HG03575 (cell line): ENCODE data around the gene TCP11.

ENCODE experiments used
- ATAC-seq: cut with Tn5 transposase; IDR thresholded peaks from one replicate; pipeline ENCODE4 v1.9.1; 2021; ENCODE audit not compliant: unreplicated experiment, insufficient number of reproducible peaks, low FRiP score; ENCODE audit errors: extremely low read depth

TCP11 gene

DNA sequence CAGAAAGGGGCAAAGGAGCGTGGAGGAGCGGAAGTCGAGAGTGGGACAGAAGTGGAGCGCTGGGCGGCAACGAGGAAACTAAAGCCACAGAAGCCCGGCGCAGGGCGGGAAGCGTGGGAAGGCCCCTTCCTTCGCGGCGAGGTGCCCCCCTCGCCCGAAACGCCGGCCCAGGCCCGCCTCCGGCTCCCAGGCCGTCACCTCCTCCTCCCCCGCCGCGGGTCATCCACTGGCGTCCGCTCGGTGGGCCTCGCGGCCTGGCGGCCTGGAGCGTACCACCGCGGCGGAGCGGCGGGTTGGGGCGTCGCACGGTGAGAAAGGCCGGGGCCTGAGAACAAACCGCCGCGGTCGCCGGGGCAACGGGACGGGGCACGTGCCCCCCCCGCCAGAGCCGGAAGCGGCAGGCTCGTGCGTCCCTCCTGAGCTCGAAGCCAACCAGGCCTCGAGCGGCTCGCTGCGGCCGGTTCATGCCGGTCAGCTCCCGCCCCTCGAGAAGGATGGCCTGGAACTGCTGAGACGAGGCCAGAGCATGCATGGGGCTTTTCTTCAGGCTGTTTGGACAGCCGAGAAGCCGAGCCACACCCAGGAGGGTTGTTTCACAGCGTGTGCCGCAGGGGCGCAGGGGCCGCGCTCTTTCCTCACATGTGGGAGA is at the start of gene TCP11:
TCP11 (minus strand) TSS at position 333 of the 649 bp plus-strand sequence. CDS start 469 bp downstream, outside the sequence.
- no peak for ATAC-seq

DNA sequence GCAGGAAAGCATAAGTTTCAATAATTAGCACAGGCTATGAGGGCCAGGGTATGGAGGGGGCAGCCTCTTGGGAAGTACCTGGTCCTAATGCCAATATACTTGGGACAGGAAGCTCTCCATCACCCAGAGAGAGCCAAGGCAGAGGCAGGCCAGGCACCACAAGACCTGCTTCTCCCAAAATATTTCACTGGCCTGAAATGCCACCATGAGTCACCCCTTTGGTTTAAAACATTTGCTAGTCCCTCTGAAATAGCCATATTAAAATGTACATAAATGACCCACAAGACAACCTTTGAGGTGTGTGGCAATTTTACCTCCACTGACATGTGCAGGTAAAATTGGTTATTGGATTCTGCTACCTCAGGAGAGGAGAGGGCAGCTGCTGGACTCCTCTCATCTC is 49.2 kb upstream of the TCP11 start:
- ATAC-seq, result no peak

DNA sequence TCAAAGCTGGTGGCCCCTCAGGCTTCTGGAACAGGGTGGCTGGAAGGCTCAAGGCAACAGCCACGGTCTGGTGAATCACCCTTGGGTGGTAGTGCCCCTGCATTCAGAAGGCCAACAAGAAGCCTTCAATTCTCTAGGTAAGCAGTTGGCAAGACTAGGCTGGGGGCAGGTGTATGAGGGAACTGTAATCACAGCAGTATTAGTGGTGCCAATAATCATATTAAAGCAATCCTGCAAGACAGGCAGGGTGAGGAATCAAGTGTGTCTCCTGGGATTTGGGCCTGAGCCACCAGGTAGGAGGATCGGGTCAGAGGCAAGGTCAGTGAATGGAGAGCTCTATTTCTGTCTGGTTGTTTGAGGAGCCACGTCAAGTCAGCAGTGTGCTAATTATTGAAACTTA is 47.7 kb upstream of the TCP11 start:
- ATAC-seq, result no peak

DNA sequence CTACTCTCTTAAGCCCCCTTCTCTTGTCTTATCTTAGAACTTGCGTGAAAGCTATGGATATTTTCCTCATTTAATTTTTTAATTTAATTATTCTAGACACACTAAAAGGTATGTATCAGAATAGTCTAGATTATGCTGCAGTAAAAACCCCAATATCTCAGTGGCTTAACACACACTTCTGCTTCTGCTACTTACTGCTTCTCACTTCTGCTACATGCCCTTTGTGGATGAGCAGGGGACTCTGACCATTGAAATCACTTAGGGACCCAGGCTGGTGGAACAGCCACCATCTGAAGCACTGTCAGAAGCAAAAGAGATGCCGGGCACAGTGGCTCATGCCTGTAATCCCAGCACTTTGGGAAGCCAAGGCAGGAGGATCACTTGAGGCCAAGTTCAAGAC is 45.4 kb upstream of the TCP11 start:
- no peak for ATAC-seq

- ATAC-seq, result no peak
These were observed 44.8 kb upstream of the TCP11 start for GRCh38 chr6:35185971-35186370.

DNA sequence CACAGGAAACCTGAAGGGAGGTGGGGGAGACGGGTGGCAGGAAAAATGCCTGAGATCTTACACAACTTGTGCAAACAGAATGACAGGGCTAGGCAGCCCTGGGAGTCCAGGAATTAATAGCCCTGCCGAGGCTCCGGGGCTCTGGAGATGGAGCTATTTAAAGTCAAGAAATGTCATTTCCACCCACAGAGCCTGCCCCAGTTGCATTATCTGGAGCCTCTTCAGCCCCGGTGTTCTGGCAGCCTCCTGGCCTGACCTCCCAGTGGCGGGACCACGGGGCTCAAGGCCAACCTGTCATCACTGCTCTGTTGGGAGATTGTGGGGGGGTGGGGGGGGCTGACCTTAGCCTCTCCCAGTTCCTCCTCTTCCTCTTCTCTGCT is 44.2 kb upstream of the TCP11 start:
- no peak for ATAC-seq

GRCh38 chr6:35184580-35185301 is 43.6 kb upstream of the TCP11 start:
- ATAC-seq, result no peak

DNA sequence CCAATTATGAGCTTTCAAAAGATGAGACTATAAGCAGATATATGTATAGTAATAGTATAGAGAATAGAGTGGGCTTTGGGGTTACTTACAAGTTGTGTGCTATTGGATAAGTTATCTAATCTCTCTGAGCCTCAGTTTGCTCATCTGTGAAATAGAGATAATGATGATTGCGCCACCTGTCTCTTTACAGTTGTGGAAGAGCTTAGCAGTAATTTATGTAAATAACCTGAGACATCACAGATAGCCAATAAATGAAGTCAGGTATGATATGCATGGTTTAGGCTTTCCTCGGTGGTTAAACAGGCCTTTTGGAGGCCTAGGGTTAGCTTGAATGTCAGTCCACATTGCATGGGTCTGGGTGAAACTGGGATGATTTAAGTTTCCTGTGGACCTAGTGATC is 42.8 kb upstream of the TCP11 start:
- ATAC-seq, result no peak

DNA sequence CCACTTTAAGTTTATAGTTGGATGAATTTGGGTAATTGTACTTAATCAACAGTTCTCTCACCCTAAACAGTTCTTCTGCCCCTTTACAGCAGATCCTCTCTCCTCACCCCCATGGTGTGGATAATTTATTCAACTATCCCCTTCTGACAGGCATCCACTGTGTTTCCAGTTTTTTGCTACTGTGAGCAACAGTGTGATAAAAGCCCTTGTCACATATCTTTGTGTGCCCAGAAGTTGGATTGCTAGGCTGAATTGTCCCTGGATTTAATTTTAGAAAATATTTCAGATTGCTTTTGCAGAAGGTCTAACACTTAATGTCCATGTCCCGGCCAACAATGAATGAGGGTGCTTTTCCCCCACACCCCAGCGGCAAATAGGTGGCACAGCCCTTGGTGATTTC is 42.1 kb upstream of the TCP11 start:
- ATAC-seq, result no peak

DNA sequence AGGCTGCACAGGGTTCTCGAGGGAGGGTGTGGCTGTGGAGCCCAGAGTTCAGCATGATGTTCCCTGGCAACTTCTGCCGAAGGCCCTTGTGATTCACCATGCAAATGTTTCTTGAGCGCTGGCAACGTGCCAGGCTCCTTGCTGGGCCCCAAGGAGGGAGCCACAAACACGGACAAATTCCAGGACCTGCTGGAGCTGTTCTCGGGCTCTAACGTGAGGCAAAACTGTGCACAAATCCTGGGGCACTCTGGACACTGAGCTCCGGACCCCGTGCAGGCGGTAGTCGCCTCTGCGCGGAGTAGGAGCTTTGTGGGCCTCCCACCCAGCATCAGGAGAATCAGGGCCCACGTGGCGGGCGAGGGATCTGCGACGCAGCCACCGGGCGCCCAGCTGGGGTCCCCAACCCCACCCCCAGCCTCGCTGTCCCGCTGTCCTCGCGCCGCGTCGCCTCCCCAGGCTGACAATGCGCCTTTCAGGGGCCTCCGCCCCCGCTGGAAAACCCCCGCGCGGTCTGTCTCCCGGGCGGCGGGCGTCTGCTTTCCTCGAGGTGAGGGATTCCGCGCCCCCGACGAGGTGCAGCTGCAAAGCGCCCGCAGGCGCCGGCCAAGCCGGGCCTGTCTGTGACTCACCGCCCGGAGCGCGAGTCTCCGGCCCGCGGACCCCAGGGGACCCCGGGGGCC is 40.9 kb upstream of the TCP11 start:
- ATAC-seq, result no peak

- ATAC-seq, result no peak
These were observed 40.3 kb upstream of the TCP11 start for GRCh38 chr6:35181308-35181932.

DNA sequence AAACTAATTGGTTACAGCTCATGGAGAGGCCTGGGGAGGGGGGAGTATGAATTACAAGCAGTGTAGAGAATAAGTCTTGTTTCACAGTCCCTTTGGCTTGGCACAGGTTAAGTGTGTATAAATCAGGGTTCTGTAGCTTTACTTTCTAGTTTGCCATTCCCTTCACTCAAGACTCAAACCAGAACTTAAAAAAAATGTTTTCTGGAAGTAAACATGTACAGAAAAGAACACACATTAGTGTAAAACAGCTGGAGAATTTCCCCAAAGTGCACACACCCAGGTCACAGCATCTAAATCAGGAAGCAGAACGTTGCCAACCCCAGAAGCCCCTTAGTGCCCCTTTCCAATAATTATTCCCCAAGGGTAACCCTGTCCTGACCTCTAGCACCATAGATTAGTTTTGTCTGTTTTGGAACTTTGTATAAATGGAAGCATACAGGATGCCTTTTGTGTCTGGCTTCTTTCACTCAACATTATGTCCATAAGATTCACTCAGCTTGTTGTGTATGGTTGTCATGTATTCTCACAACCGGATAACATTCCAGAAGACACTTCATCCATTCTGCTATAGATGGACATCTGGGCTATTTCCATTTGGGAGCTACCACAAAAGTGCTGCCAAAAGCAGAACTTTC is 38.9 kb upstream of the TCP11 start:
- no peak for ATAC-seq

DNA sequence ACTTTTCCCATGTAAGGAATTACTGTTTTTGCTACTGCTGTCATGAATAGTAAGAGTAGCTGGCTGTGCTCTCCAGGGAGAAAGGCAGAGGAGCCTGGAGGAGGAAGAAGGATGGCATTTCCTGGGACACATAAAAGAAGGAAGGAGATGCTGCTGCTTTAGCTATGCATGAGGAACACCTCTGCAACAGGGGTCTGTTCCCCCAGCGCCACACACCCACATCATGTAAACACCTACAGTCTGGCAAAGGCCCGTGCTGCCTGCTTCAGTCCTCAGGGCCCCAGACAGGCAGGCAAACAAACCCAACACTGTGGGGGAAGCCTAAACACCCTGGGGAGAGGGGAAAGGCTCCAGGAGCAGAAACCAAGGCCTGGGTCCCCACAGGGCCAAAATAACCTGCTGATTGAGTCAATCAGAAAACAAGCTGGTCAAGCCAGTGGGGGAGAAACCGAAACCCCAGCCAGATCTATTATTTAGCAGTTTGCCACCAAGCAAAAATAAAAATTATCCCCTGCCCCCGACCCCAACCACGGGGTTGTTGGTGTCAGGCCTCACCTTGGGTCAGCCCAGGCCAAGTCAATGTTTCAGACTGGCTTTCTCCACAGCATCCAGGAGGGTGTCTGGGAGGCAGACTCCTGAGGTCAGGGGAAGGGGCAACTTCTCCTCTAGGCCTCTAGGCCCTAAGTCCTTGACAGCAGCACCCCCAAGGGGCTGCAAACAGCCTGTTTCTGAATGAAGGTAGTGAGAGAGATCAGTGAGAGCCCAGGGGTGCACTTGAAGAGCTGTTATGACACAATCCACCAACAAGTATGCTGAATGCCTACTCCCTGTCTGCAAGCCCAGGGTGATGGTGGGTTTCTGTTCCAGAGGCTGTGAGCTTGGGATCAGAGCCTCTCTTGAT is 38.0 kb upstream of the TCP11 start:
- no peak for ATAC-seq

DNA sequence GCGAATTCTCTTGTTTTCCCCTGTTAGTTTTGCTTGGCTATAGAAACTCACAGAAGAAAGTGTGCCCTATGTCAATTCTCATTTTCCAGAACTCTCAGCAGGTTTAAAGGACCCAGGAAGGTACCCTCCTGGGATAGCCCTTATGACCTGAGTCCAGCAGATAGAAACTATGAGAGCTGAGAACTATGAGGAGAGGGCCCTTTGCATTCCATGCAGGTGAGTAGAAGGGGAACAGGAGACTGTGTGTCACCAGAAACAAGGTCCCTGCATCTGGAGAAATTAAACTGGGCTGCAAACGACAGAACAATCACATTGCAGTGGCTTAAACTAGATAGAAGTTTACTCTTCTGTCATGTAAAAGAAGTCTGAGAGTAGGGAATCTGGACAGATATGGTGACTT is 36.9 kb upstream of the TCP11 start:
- ATAC-seq, result no peak

- no peak for ATAC-seq
These were observed 36.5 kb upstream of the TCP11 start for GRCh38 chr6:35177596-35177995.

- ATAC-seq, result no peak
These were observed 36.0 kb upstream of the TCP11 start for GRCh38 chr6:35177157-35177556.

- ATAC-seq, result no peak
These were observed 35.3 kb upstream of the TCP11 start for GRCh38 chr6:35176301-35177024.

GRCh38 chr6:35174501-35174900 is 33.4 kb upstream of the TCP11 start:
- ATAC-seq, result no peak
